Gastroesophageal sphincter (tissue), 3 donors: ENCODE results near the gene UBE2L6.

Experiments used
- EP300 ChIP-seq: sonication (generic); formaldehyde crosslinking; IDR thresholded peaks from one replicate; pipeline ENCODE4 v1.6.1; 2017; ENCODE audit warnings: antibody characterized with exemption, mild to moderate bottlenecking
- POLR2A ChIP-seq, 2 donors: fragments of 450-650 bp; IDR thresholded peaks; one replicate each; pipeline ENCODE4 v1.6.1; 2017; ENCODE audit warnings: antibody characterized with exemption in 2 of 2, mild to moderate bottlenecking in 2 of 2, moderate library complexity in 1 of 2
- POLR2AphosphoS5 ChIP-seq: sonication (generic); formaldehyde crosslinking; IDR thresholded peaks from one replicate; pipeline ENCODE4 v1.6.1; 2017; ENCODE audit warnings: antibody characterized with exemption
- TF ChIP-seq, protein P1 (sequence below), 4 experiments: fragments of 200-600 bp in 2 of 4; fragments of 450-650 bp in 2 of 4; sonication (generic) in 1 of 4; IDR thresholded peaks; one replicate each; pipeline ENCODE4 v1.5.1; 2017 to 2019; ENCODE audit warnings: antibody characterized with exemption in 4 of 4, mild to moderate bottlenecking in 2 of 4, moderate library complexity in 2 of 4

DNA sequence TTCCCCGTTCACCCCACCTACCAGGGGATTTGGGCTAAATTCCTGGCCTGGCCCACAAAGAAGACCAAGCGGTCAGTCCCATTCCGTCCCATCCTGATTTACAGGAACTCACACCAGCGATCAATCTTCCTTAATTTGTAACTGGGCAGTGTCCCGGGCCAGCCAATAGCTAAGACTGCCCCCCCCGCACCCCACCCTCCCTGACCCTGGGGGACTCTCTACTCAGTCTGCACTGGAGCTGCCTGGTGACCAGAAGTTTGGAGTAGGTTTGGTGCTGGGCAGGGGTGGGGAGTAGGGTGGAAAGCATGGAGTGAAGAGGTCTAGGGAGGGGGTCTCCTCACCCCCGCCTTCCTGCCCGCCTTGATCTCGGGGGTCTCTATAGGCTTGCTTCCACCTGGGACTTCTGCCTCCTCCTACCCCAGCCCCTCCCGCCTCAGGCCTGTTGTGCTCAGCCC, 30.0 kb upstream of the UBE2L6 start, which contains the start of gene SERPING1:
- TF ChIP-seq, protein P1, sequence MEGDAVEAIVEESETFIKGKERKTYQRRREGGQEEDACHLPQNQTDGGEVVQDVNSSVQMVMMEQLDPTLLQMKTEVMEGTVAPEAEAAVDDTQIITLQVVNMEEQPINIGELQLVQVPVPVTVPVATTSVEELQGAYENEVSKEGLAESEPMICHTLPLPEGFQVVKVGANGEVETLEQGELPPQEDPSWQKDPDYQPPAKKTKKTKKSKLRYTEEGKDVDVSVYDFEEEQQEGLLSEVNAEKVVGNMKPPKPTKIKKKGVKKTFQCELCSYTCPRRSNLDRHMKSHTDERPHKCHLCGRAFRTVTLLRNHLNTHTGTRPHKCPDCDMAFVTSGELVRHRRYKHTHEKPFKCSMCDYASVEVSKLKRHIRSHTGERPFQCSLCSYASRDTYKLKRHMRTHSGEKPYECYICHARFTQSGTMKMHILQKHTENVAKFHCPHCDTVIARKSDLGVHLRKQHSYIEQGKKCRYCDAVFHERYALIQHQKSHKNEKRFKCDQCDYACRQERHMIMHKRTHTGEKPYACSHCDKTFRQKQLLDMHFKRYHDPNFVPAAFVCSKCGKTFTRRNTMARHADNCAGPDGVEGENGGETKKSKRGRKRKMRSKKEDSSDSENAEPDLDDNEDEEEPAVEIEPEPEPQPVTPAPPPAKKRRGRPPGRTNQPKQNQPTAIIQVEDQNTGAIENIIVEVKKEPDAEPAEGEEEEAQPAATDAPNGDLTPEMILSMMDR (IDR thresholded peaks at IDR 0.05), result no peak
- TF ChIP-seq POLR2A (IDR thresholded peaks at IDR 0.05) (peak; percentile 52 to 61), POLR2AphosphoS5 (peak; percentile 90), EP300 (no peak)
